Measurements from ENCODE around the gene HDAC4.

- TF ChIP-seq CTCF (IDR thresholded peaks at IDR 0.05): no peak
- TF ChIP-seq POLR2A (IDR thresholded peaks at IDR 0.05): no peak
These were observed 54.1 kb downstream of the HDAC4 start for GRCh38 chr2:239346676-239347075.
